Measurements from ENCODE around the gene PHC2.

PHC2 gene

DNA sequence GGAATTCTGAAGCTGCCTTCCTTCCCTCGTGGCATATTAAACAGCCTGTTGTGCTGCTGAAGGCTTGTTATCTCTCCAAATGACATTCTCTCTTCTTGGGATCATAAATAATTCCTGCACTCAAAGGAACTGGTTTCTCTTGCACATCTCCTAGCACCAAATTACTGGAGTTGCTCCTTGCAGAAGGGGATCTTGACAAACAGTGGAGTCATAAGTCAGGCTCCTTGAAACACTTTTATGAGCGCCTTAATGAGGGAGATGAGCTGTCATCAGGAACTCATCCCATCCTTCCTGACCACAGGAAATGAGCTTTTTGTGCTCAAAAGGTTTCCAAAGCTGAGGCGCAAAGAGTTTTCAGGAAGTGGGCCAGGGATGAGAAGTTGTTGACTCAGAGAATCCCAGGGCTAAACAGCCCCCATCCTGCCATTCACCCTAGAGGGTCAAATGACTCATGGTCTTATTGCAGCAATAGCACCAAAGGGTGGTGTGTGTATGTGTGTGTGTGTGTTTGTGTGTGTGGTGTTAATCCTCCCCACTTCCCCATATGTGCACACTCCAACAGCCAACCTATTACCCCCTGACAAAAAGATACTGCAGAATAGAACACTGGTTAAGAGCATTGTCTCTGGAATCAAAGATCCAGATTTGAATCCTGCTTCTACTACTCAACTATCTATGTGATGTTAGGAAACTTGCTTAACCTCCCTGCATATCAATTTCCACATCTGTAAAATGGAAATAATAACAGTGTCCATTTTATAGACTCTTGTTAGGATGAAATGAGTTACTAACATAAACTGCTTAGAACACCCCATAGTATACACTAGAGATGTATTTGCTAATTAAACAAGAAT is 2.8 kb upstream of the PHC2 start:
- Histone ChIP-seq H3K4me1 (ENCODE audit: insufficient read depth, low read length, poor library complexity, severe bottlenecking) (peaks cover 5% of the 10 kb centered on the region), H3F3A (ENCODE audit: low read depth) (no peaks in the 10 kb centered on the region), H2AFZ (ENCODE audit: low read length) (no peak overlapping the region), H3K27me3 (ENCODE audit: insufficient read depth, low read length, poor library complexity, severe bottlenecking) (peaks cover 7% of the 10 kb centered on the region), H3K4me3 (ENCODE audit: low read length, poor library complexity, severe bottlenecking) (no peak overlapping the region), H3K79me2 (ENCODE audit: insufficient read depth, low read length) (no peaks in the 10 kb centered on the region), H3K4me2 (ENCODE audit: low read depth, low read length, poor library complexity, severe bottlenecking) (no peak overlapping the region), H3K9me3 (ENCODE audit: insufficient read depth, low read depth, low read length) (no peaks in the 10 kb centered on the region), H3K36me3 (ENCODE audit: insufficient read depth, low read length) (no peaks in the 10 kb centered on the region), H3K9me2 (replicated peaks; ENCODE audit: low read depth, low read length) (no peaks in the 10 kb centered on the region), H4K20me1 (ENCODE audit: insufficient read depth, low read length, poor library complexity, severe bottlenecking) (no peaks in the 10 kb centered on the region), H3K9ac (ENCODE audit: low read depth, low read length, poor library complexity, severe bottlenecking) (no peak overlapping the region)
- no peak for TF ChIP-seq EZH2phosphoT487 (IDR thresholded peaks at IDR 0.05; ENCODE audit: borderline replicate concordance)
- TF ChIP-seq, protein P1, sequence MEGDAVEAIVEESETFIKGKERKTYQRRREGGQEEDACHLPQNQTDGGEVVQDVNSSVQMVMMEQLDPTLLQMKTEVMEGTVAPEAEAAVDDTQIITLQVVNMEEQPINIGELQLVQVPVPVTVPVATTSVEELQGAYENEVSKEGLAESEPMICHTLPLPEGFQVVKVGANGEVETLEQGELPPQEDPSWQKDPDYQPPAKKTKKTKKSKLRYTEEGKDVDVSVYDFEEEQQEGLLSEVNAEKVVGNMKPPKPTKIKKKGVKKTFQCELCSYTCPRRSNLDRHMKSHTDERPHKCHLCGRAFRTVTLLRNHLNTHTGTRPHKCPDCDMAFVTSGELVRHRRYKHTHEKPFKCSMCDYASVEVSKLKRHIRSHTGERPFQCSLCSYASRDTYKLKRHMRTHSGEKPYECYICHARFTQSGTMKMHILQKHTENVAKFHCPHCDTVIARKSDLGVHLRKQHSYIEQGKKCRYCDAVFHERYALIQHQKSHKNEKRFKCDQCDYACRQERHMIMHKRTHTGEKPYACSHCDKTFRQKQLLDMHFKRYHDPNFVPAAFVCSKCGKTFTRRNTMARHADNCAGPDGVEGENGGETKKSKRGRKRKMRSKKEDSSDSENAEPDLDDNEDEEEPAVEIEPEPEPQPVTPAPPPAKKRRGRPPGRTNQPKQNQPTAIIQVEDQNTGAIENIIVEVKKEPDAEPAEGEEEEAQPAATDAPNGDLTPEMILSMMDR (conservative IDR thresholded peaks at IDR 0.05; ENCODE audit: low read length), result no peak

DNA sequence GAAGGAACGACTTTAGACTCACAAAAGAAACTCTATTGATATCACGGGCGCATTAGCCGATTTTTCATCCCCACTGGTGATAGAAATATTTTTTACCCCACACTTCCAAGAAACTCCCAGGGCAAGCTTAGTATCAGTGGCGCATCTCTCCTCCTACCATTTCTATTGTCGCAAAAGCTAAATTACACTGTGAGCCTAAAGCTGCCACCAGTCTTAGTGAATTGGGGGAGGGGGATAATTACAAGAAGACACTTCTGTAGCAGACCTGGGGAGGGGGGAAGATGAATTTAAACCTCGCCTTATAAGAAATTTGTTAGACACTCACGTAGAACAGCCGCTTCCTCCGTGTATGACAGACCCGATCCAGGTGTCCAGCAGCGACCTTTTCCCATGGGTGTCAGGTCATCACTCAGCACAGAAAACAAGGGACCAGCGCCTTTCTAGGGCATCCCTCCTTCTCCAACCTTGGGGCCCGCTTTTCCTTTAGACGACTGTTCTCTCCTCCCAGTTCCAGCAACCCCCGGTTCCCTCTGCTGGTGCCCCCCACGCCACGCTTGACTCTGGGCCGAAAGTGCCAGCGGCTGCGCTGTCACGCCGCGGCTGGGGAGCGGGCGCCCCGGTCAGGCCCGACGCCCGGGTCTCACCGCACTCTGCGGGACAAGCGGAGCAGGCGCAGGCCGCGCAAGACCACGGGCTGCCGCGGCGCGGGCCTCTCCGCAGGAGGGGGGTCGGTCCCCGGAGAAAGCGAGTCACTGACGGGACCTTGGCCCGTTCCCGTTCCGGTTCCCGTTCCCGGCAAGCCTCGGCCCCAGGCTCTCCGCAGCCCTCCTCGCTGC is 821 bp downstream of the PHC2 start:
- Histone ChIP-seq H3K36me3 (ENCODE audit: insufficient read depth, low read length) (no peaks in the 10 kb centered on the region), H4K20me1 (ENCODE audit: insufficient read depth, low read length, poor library complexity, severe bottlenecking) (no peaks in the 10 kb centered on the region), H3K27me3 (ENCODE audit: insufficient read depth, low read length, poor library complexity, severe bottlenecking) (peaks cover 7% of the 10 kb centered on the region), H3K9ac (ENCODE audit: low read depth, low read length, poor library complexity, severe bottlenecking) (no peak overlapping the region), H3K9me3 (ENCODE audit: insufficient read depth, low read depth, low read length) (no peaks in the 10 kb centered on the region), H3K4me3 (ENCODE audit: low read length, poor library complexity, severe bottlenecking) (peak overlapping the region; percentile 70), H3K9me2 (replicated peaks; ENCODE audit: low read depth, low read length) (no peaks in the 10 kb centered on the region), H3K79me2 (ENCODE audit: insufficient read depth, low read length) (no peaks in the 10 kb centered on the region), H3F3A (ENCODE audit: low read depth) (no peaks in the 10 kb centered on the region), H2AFZ (ENCODE audit: low read length) (no peak overlapping the region; the same call in 1 of the 2 replicates), H3K4me1 (ENCODE audit: insufficient read depth, low read length, poor library complexity, severe bottlenecking) (peaks cover 5% of the 10 kb centered on the region), H3K4me2 (ENCODE audit: low read depth, low read length, poor library complexity, severe bottlenecking) (peak overlapping the region; percentile 45)
- TF ChIP-seq EZH2phosphoT487 (IDR thresholded peaks at IDR 0.05; ENCODE audit: borderline replicate concordance), result no peak

DNA sequence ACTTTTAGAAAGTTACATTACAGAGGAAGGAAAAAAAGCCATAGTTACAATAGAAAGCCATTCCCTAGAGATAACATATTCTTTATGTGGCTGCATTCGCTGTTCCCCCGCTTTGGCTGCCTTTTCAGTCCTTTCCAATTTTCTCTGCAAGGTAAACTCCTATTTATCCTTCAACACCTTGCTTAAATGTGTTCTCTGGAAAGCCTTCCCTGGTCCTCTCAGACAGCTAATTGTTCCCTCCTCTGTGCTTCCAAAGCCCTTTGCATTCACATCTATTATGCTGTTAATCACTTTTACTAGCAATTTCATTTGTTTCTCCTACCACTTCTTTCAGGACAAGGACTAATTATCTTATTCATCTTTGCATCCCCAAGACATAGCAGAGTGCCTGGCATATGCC is 1.6 kb downstream of the PHC2 start:
- TF ChIP-seq EZH2phosphoT487 (IDR thresholded peaks at IDR 0.05; ENCODE audit: borderline replicate concordance), result no peak
- TF ChIP-seq, protein P1 (conservative IDR thresholded peaks at IDR 0.05; ENCODE audit: low read length), result no peak
- Histone ChIP-seq H3K27me3 (ENCODE audit: insufficient read depth, low read length, poor library complexity, severe bottlenecking) (peaks cover 7% of the 10 kb centered on the region), H3K4me2 (ENCODE audit: low read depth, low read length, poor library complexity, severe bottlenecking) (no peak overlapping the region), H3K36me3 (ENCODE audit: insufficient read depth, low read length) (no peaks in the 10 kb centered on the region), H4K20me1 (ENCODE audit: insufficient read depth, low read length, poor library complexity, severe bottlenecking) (no peaks in the 10 kb centered on the region), H3K4me1 (ENCODE audit: insufficient read depth, low read length, poor library complexity, severe bottlenecking) (peaks cover 5% of the 10 kb centered on the region), H3K9ac (ENCODE audit: low read depth, low read length, poor library complexity, severe bottlenecking) (no peak overlapping the region), H3K9me3 (ENCODE audit: insufficient read depth, low read depth, low read length) (no peaks in the 10 kb centered on the region), H2AFZ (ENCODE audit: low read length) (no peak overlapping the region), H3K79me2 (ENCODE audit: insufficient read depth, low read length) (no peaks in the 10 kb centered on the region), H3K9me2 (replicated peaks; ENCODE audit: low read depth, low read length) (no peaks in the 10 kb centered on the region), H3F3A (ENCODE audit: low read depth) (no peaks in the 10 kb centered on the region), H3K4me3 (ENCODE audit: low read length, poor library complexity, severe bottlenecking) (no peak overlapping the region)
